GM18517 (cell line): ENCODE measurements around the gene DIAPH1.

Source experiments
- ATAC-seq: cut with Tn5 transposase; IDR thresholded peaks from one replicate; pipeline ENCODE4 v1.9.1; 2021; ENCODE audit warnings: mild to moderate bottlenecking, moderate library complexity; ENCODE audit not compliant: unreplicated experiment

DIAPH1 gene

GRCh38 chr5:141618804-141619554 lies at the start of gene DIAPH1:
Gene DIAPH1 (minus strand): TSS chr5:141619000. CDS start chr5:141618914, 86 bp downstream.
- ATAC-seq, result peak; percentile 62

GRCh38 chr5:141665995-141666940 lies 47.5 kb upstream of the DIAPH1 start:
- ATAC-seq, result no peak

GRCh38 chr5:141664733-141665461 lies 46.1 kb upstream of the DIAPH1 start:
- ATAC-seq, result no peak

GRCh38 chr5:141663506-141663905 lies 44.7 kb upstream of the DIAPH1 start:
- no peak for ATAC-seq

GRCh38 chr5:141662028-141662427 lies 43.2 kb upstream of the DIAPH1 start:
- ATAC-seq, result no peak

- no peak for ATAC-seq
Observed at GRCh38 chr5:141657937-141658545, 39.2 kb upstream of the DIAPH1 start.

GRCh38 chr5:141657404-141657803 lies 38.6 kb upstream of the DIAPH1 start:
- no peak for ATAC-seq

GRCh38 chr5:141656396-141656795 lies 37.6 kb upstream of the DIAPH1 start:
- no peak for ATAC-seq

GRCh38 chr5:141655020-141655419 lies 36.2 kb upstream of the DIAPH1 start:
- ATAC-seq, result no peak

- ATAC-seq, result no peak
Observed at GRCh38 chr5:141654298-141654697, 35.5 kb upstream of the DIAPH1 start.

GRCh38 chr5:141651728-141652105 lies 32.9 kb upstream of the DIAPH1 start:
- no peak for ATAC-seq

GRCh38 chr5:141650851-141651727 lies 32.3 kb upstream of the DIAPH1 start, which contains the start of gene FCHSD1:
Gene FCHSD1 (minus strand): TSS chr5:141651418. CDS start chr5:141651368, 50 bp downstream.
- peak; percentile 94 for ATAC-seq

GRCh38 chr5:141649972-141650371 lies 31.2 kb upstream of the DIAPH1 start:
- no peak for ATAC-seq

GRCh38 chr5:141649056-141649688 lies 30.4 kb upstream of the DIAPH1 start:
- no peak for ATAC-seq

- no peak for ATAC-seq
Observed at GRCh38 chr5:141647851-141648250, 29.1 kb upstream of the DIAPH1 start.

GRCh38 chr5:141647242-141647641 lies 28.4 kb upstream of the DIAPH1 start:
- ATAC-seq, result no peak

GRCh38 chr5:141646026-141646425 lies 27.2 kb upstream of the DIAPH1 start:
- ATAC-seq, result no peak

GRCh38 chr5:141641634-141642267 lies 23.0 kb upstream of the DIAPH1 start:
- ATAC-seq, result peak; percentile 76

- ATAC-seq, result no peak
Observed at GRCh38 chr5:141640698-141641097, 21.9 kb upstream of the DIAPH1 start.
